GM10248 (cell line): ENCODE results near the gene PCNX2.

Experiments used
- CTCF ChIA-PET: fragments of 300-600 bp; sonication (Branson Sonifier 250); formaldehyde crosslinking; extraction: SDS; loops from one replicate; lab custom pipeline; 2021; ENCODE audit warnings: antibody characterized with exemption; lab: Yijun Ruan, JAX
- POLR2A ChIA-PET: fragments of 350-650 bp; sonication (Branson Sonifier 250); formaldehyde crosslinking; extraction: SDS; loops from one replicate; lab custom pipeline; 2020; ENCODE audit warnings: antibody characterized with exemption; lab: Yijun Ruan, JAX
- DNase-seq: peaks from one replicate; pipeline ENCODE4 v3.0.0; 2012; ENCODE audit errors: extremely low spot score
- TF ChIP-seq, protein P1 (sequence below): IDR thresholded peaks from 2 replicates; pipeline ENCODE4 v1.5.1; 2012; ENCODE audit warnings: mild to moderate bottlenecking, low read depth; ENCODE audit errors: extremely low read depth, missing control alignments, control extremely low read depth

PCNX2 gene

DNA sequence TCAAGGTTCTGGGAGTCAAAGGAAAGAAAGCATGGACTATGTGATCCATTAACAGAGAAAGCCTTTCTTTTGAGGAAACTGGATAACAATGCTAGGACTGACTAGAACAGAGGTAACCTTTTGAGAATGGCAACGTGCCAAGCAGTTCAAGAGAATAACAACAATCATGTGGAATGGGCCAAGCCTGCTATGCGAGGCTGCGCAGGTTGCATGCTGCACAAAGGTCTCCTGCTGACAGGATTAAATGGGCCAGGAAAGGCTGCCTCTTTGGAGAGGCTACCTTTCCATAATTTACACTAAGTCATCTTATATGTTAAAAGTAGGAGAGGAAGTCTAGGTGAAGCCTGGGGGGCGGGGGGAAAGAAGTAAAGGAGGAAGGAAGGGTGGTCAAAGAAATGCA is 5.8 kb downstream of the PCNX2 start:
- CTCF ChIA-PET, result interaction anchor here (1.0 kb wide), 1 partner anchor 653 kb away, joined by 3 read pairs; no protein-coding TSS in a partner anchor
- TF ChIP-seq, protein P1, sequence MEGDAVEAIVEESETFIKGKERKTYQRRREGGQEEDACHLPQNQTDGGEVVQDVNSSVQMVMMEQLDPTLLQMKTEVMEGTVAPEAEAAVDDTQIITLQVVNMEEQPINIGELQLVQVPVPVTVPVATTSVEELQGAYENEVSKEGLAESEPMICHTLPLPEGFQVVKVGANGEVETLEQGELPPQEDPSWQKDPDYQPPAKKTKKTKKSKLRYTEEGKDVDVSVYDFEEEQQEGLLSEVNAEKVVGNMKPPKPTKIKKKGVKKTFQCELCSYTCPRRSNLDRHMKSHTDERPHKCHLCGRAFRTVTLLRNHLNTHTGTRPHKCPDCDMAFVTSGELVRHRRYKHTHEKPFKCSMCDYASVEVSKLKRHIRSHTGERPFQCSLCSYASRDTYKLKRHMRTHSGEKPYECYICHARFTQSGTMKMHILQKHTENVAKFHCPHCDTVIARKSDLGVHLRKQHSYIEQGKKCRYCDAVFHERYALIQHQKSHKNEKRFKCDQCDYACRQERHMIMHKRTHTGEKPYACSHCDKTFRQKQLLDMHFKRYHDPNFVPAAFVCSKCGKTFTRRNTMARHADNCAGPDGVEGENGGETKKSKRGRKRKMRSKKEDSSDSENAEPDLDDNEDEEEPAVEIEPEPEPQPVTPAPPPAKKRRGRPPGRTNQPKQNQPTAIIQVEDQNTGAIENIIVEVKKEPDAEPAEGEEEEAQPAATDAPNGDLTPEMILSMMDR, result no peak
- POLR2A ChIA-PET, result no interaction called here
- no peak for DNase-seq

DNA sequence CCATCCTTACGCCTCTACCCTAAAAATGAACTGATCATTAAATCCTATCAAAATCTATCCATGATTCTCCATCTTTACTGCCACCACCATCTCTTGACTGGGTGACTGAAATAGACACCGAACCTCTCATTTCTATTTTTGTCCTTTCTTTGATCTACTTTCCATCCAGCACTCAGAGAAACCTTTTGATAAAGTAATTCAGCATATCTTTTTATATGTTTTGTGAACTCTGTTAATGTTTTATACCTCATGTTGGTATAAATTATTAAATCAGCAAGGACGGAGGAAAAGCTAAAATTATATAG is 13.0 kb downstream of the PCNX2 start:
- ChIA-PET CTCF (no interaction called here), POLR2A (no interaction called here)
- no peak for DNase-seq
- TF ChIP-seq, protein P1, result no peak

DNA sequence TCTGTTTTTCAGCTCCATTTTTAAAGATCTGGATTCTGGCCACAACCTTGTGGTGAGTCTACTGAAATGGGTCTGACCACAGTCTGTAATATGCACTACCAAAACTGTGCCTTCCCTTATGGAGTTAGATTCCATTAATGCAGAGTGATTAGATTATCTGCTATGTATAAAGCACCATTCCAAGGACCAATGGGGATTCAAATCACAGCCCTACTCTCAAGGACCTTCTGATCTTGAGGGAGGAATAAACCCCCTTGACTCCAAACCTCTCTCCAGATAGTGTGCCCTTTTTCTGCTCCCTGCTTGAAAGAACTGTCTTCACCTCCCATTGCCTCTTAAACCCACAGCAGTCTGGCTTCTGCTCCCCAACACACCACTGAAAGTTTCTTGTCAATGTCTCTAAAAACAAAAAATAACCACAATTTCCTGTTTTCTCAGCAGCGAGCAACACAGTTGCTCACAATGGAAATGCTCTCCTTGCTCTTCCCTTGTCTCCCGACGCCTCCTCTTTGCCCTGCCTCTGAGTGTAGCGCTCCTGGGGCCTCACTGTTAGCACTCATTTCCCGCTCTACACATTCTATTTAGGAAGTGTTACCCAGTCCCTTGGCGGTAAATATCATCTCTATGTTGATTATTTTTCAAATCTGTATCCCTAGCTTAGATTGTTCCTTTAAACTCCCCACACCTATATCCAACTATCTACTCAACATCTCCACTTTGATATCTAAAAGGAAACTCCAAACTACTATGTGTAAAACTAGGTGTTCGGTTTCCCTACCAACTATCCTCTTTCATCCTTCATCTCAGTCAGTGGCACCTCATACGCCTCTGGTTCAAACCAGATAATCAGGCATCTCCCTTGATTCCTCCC is 13.6 kb downstream of the PCNX2 start:
- TF ChIP-seq, protein P1, result no peak
- DNase-seq, result peak; percentile 47
- ChIA-PET CTCF (no interaction called here), POLR2A (no interaction called here)

DNA sequence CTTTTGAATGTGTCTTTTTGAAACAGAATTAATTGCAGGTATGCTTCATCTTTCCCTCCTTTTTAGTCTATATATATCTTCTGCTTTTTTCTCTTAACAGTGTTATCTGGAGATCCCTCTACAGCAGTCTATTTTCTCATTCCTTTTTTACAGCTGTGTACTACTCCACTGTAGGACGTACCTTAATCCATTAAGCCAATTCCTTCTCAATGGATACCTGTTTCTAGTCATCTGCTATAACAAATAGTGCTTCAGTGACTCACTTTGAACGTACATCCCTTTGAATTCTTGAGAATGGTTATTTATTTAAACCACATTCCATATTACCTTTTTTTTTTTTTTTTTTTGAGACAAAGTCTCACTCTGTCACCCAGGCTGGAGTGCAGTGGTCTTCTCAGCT is 15.6 kb downstream of the PCNX2 start:
- CTCF ChIA-PET, result no interaction called here
- POLR2A ChIA-PET, result no interaction called here
- no peak for DNase-seq
- TF ChIP-seq, protein P1, result no peak

DNA sequence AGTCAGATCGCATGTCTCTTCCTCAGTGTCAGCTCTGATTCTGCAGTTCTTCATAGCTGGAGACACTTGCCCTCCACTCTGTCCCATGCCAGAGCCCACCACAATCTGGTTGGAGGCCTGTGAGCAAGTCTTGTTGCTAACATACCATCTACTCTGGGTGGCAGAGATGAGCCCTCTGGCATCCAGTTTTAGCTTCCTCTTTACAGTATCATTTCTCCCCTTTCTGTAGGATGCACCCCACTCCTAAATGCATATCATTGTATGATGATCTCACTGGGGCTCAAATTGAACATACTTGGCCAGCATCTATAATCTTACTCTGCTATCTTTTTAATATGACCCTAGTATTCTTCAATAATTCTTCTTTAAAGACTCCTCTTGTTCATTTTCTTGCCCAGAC is 16.9 kb downstream of the PCNX2 start:
- CTCF ChIA-PET, result interaction anchor here (1.2 kb wide), 1 partner anchor 12 kb away, joined by 3 read pairs; no protein-coding TSS in a partner anchor
- DNase-seq, result no peak
- POLR2A ChIA-PET, result interaction anchor here (0.7 kb wide), 1 partner anchor 47 kb away, joined by 3 read pairs; no protein-coding TSS in a partner anchor
- TF ChIP-seq, protein P1, result no peak

DNA sequence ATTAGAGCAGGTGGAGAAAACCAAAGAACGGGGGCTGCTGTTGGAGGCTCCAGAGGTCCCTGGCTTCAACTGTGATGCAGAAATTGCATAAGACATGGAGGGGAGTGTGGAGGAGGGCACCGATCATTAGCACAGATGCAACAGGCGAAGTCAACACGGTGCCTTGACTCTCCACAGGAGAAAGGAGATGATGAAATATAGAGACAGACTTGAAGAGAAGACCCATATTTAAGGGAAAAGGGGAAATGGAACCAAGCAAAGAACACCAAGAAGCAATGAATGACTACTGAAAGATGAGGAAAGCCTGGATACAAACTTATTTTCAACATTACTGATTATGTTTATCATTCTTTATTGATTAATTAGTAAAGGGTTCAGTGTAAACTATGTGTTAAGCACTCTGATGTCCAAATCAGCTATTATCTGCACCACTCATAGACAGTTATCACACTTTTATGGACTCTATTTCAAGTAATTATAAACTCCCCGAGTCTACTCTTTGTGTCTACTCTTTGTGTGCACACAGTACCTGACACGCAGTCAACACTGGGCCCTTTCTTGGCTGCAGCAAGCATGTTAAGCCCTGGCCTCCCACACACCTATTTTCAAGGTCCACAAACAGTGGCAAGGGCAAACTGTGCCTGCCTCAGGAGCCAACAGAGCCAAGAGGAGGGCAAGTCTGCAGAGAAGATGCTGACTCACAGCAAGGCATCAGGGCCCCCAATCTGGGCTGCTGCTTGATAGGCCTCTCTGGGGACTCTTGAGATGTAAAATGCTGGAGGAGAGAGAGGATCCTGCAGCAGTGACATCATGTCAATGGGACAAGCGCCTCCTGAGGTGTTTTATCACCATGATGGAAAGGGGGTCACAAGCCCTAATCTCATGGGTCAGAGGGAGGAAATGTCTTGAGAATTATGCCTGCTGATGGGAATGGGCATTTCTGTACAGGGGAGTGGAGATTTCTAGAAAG is 17.6 kb downstream of the PCNX2 start:
- ChIA-PET CTCF (interaction anchor here (1.6 kb wide), 1 partner anchor 11 kb away, joined by 3 read pairs; no protein-coding TSS in a partner anchor), POLR2A (no interaction called here)
- TF ChIP-seq, protein P1, result no peak
- no peak for DNase-seq
